GM19193 (cell line): ENCODE results near the gene P2RY1.

Experiments
- POLR2A ChIP-seq: IDR thresholded peaks from 4 replicates; pipeline ENCODE4 v1.6.1; 2011; ENCODE audit not compliant: insufficient read depth, insufficient read length; ENCODE audit errors: extremely low read depth

P2RY1 gene

GRCh38 chr3:152834776-152835600 is at the start of gene P2RY1:
P2RY1 (plus strand) TSS chr3:152835131; CDS start chr3:152835783, 652 bp downstream.
- no peak for TF ChIP-seq POLR2A

GRCh38 chr3:152786977-152787681 is 47.8 kb upstream of the P2RY1 start:
- no peak for TF ChIP-seq POLR2A

- TF ChIP-seq POLR2A, result no peak
Measured at GRCh38 chr3:152790651-152791387, 44.1 kb upstream of the P2RY1 start.

GRCh38 chr3:152793969-152794368 is 41.0 kb upstream of the P2RY1 start:
- no peak for TF ChIP-seq POLR2A

DNA sequence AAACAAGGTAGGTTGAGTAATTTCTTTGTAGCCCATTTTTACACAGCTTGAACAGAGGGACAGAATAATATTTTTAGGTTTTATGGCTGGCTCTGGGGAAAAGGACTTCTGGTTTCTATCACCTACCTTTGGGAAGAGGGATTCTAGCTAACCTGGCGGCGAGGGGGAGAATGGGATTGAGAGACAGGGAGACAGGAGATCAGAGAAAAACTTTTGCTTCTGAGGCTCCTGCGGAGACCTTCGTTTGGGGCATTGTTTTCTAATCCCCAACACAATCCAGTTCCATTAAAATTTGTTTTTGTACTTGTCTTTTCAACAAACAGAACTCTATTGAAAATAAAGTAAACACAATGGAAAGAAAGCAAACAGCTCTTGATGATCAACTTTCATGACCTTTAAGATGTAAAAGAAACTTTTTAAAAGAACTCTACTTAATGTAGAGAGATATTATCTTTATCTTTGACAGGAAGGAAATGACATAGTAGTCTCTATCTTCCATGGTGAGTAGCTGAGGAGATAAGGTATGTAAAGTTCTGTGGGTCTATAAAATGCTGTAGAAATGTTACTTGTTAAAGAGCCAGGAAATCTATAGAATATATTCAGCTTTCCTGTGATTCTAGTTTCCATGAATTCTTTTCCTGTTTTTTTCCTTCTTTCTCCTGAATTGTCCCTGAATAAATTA is 37.0 kb upstream of the P2RY1 start:
- TF ChIP-seq POLR2A, result no peak

GRCh38 chr3:152811974-152812760 is 22.8 kb upstream of the P2RY1 start:
- no peak for TF ChIP-seq POLR2A

DNA sequence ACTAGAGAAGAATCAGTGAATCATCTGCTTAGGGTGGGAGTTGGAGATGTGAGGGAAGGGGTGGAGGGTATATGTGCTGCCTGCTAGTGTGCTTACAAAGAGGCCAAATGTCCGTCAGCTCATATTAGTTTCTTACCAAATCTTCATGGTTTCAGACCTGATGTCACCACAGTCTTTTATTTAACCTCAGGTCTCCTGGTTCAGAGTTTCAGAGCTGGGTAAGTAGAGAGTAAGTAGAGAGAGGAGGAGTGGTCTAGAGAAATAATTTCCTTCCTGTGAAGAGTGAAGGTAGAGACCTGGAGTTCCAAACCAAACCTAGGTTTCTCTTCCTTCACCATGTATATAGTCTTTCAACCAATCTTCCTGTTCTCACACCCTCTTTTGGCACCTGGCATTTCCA is 17.5 kb upstream of the P2RY1 start:
- no peak for TF ChIP-seq POLR2A

DNA sequence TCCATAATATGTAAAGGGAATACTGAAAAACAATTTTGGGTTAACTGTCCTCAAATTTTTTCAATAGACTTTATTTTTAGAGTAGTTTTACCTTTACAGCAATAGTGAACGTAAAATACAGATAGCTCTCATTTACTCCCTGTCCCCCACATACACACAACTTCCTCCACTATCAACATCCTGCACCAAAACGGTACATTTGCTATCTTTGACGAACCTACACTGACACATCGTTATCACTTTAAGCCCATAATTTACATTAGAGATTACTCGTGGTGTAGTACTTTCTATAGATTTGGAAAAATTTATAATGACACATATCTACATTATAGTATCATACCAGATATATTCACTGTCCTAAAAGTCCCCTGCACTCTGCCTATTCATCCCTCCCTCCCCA is 16.9 kb upstream of the P2RY1 start:
- TF ChIP-seq POLR2A, result no peak

GRCh38 chr3:152823173-152823572 is 11.8 kb upstream of the P2RY1 start:
- TF ChIP-seq POLR2A, result no peak

- TF ChIP-seq POLR2A, result no peak
Measured at GRCh38 chr3:152823781-152824180, 11.2 kb upstream of the P2RY1 start.

- no peak for TF ChIP-seq POLR2A
Measured at GRCh38 chr3:152825566-152825965, 9.4 kb upstream of the P2RY1 start.

DNA sequence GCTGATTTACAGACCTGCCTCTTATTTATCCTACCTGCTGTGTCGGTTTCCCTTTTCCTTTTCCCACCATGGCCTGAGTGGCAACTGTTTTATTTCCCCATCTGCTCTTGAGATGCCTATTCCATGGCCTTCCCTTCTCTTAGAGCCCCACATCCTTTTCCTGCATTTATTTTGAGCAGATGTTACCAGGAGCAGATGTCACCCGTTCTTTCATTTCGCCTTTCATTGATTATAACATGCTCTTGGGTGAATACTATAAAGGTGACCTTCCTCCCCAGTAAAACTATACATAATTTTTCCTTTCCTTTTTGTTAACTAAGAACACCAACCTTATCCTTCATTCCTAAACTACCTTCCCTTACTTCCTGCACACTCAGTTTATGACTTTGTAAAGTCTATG is 8.5 kb upstream of the P2RY1 start:
- TF ChIP-seq POLR2A, result no peak

DNA sequence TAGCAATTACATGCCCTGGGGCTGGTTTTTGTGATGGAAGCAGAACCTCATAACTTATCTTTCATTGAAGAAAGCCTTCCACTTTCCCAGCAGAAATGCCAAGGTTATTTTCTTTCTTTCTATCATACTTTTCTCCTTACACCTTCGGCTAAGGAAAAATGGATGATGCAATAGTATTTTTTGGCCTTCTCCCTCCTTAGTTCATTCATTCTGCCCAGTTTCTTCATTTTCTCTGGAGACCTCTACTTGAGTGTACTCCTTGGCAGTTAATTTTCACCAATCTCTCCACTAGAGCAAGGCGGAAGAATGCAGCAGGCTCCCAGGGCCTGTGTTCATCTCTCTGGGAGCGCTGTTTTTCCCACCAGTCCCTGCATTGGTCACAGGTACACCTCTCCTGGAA is 7.6 kb upstream of the P2RY1 start:
- TF ChIP-seq POLR2A, result no peak

- TF ChIP-seq POLR2A, result no peak
Measured at GRCh38 chr3:152828075-152828840, 6.7 kb upstream of the P2RY1 start.

GRCh38 chr3:152830245-152830644 is 4.7 kb upstream of the P2RY1 start:
- no peak for TF ChIP-seq POLR2A
